ENCODE data around the gene RAPGEF4.
"Not testable (repeated sequence)": the region's sequence is repeated elsewhere in the genome, so short reads cannot be mapped to it uniquely, and the experiment has no call there.

RAPGEF4 gene

GRCh38 chr2:172726172-172726735, 9.4 kb upstream of the RAPGEF4 start:
- no peak for DNase-seq (ENCODE audit: low spot score)

DNA sequence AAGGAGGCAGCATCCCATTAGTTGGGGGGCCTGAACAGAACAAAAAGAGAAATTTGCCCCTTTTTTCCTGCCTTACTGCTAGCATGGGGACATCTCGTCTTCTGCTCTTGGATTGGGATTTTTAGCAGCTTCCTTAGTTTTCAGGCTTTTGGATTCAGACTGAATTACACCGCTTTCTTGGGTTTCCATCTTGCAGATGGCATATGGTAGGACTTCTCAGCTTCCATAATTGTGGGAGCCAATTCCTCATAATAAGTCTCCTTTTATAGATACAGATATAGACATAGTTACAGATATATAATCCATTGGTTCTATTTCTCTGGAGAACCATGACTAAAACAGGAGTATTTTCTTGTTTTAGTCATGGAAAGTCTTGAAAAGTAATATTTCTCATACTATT, 5.2 kb upstream of the RAPGEF4 start:
- DNase-seq (ENCODE audit: low spot score) = no peak

- no peak for DNase-seq (ENCODE audit: low spot score)
Observed at GRCh38 chr2:172734711-172735581, 699 bp upstream of the RAPGEF4 start.

GRCh38 chr2:172736424-172737174, 954 bp downstream of the RAPGEF4 start:
- no peak for DNase-seq (ENCODE audit: low spot score)

GRCh38 chr2:172739661-172740266, 4.1 kb downstream of the RAPGEF4 start:
- no peak for DNase-seq (ENCODE audit: low spot score)

- DNase-seq (ENCODE audit: low spot score) = no peak
Observed at GRCh38 chr2:172740856-172741255, 5.2 kb downstream of the RAPGEF4 start.

- DNase-seq (ENCODE audit: low spot score) = no peak
Observed at GRCh38 chr2:172742931-172743540, 7.4 kb downstream of the RAPGEF4 start.

DNA sequence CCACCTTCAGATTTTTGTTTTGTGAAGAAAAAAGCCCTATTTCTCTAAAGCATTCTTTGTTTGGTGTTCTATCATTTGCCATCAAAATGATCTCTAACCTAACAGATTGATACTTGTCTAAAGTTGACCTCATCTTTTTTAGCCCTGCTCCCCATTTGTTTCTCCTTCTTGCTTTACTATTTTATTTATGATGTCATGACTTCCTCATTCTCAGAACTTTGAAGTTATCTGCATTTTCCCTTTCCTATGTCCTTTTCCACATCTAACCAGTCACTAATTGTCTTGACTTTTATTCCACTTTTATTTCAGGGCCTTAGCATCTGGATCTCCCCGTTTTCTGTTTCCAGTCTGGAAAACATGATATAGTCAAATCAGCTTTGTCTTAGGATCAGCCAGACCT, 8.3 kb downstream of the RAPGEF4 start:
- no peak for DNase-seq (ENCODE audit: low spot score)

DNA sequence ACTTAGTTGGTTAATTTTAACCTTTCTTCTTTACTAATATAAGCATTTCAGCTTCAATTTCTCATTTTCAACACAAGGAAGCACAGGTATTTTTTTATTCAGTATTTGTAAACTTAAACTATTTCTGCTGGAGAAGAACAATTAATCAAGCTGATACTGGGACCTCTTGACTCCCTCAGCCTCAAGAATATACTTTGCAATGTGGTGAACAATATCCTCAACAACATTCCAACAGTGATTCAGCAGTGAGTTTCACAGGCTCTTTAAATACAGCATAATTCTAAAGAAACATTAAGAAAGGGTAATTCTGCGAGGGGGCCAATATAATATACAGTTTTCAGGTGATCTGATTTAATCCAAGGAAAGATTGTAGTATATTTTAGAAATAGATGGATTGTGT, 10.0 kb downstream of the RAPGEF4 start:
- DNase-seq (ENCODE audit: low spot score) = no peak

- DNase-seq (ENCODE audit: low spot score) = not testable (repeated sequence)
Observed at GRCh38 chr2:172748543-172748942, 12.9 kb downstream of the RAPGEF4 start.

GRCh38 chr2:172749388-172749787, 13.7 kb downstream of the RAPGEF4 start:
- no peak for DNase-seq (ENCODE audit: low spot score)

- no peak for DNase-seq (ENCODE audit: low spot score)
Observed at GRCh38 chr2:172751564-172751963, 15.9 kb downstream of the RAPGEF4 start.

DNA sequence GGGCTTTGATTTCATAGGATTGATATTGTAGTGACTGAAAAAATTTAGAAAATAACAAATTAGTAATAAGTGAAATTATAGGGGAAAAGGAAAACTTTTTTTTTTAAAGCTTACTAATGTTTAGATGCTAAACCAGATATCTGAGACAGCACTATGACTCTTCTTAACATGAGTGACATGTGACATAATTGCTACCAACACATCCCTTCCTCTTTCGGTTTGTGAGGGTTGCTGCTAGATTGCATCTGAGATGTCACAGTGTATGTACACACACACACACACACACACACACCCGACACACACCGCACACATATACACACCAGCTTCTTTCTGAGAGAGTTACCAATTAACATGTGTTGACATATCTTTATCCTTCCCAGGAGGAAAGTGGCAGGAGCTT, 18.0 kb downstream of the RAPGEF4 start:
- DNase-seq (ENCODE audit: low spot score) = no peak

DNA sequence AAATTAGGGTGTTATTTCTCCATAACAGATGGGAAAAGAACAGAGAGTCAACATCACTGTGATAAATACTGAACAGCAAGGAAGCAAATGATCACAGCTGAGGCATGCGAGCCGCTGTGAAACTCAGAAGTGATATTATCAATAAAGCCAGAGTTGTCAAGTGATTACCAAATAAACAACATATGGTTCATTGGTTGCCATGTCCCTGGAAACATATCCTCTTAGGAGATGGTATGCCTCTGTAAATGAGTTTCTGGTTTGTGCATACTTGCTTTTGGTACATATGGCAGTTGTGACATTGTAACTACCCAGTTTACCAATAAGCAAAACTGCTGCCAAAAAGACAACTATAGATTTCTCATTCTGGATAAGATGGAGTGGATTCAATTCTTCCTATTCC, 23.8 kb downstream of the RAPGEF4 start:
- no peak for DNase-seq (ENCODE audit: low spot score)

GRCh38 chr2:172761306-172761705, 25.7 kb downstream of the RAPGEF4 start:
- DNase-seq (ENCODE audit: low spot score) = no peak

DNA sequence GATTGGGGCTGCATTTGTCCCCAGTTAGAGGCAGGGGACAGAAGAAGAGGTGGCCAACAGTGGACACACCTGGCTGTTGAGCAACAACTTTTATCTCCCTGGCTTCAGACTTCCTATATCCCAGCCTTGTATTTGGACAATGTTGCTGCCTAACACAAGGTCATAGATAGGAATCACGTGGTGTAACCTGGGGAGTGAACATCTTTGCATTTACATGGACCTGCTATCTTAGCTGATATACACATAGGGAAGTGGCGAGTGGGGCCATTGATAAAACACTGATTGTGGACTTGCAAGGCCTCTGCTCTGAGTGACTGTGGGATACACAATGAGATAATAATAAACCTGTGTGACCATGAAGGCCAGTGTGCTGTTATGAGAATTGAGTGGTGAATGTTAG, 26.9 kb downstream of the RAPGEF4 start:
- DNase-seq (ENCODE audit: low spot score) = no peak

DNA sequence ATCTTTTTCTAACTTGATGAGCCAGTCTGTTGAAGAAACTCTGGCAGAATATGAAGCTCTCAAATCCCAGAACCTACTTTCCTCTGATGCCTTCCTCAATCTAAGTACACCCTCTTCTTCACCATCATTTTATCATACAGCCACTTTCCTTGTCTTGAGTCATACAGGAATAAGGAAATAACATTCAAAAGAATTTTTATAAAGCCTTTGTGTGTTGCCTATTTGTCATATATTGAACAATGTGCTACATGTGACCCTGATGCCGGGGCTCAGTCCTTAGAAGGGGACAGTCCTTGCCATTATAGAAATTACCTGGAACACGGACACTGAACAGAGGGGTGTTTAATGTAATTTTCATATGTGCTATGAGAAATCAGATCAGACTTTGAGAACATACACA, 27.4 kb downstream of the RAPGEF4 start:
- DNase-seq (ENCODE audit: low spot score) = no peak

GRCh38 chr2:172765662-172766061, 30.0 kb downstream of the RAPGEF4 start:
- no peak for DNase-seq (ENCODE audit: low spot score)

DNA sequence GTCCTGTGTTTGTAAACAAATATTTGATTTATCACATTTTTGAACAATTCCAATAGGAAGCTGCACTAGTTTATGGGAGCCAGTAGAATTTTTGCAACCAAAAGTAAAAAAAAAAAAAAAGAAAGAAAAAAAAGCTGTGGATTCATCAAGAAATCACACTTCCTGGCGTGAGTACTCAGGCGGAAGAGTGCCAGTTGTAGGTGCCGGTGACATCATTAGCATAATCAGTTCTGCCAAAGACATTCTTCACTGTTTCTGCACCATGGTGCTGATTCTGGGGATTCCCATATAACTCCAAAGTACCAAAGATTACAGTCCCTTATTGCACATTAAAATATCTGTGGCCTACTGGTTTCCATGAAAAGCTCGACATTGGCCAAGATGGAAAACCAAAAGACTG, 32.8 kb downstream of the RAPGEF4 start:
- DNase-seq (ENCODE audit: low spot score) = no peak

- DNase-seq (ENCODE audit: low spot score) = no peak
Observed at GRCh38 chr2:172769879-172770278, 34.2 kb downstream of the RAPGEF4 start.

- no peak for DNase-seq (ENCODE audit: low spot score)
Observed at GRCh38 chr2:172770887-172771286, 35.2 kb downstream of the RAPGEF4 start.

DNA sequence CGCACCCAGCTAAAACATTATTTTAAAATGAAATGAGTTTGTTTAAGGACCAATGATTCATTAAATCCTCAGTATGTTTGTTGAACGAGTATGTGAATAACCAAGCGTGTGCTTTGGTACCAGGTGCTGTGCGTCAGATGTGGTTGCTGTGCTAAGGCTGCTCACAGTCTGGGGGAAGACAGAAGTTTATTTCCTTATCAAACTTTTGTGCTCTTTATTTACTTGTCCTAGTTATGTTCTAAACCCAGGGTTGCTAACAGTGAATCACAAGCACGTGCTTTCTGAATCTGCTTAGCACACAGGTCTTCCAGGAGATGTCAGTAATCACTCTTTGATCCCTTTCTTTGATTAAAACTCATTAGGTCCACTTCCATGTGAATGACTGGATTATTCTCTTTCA, 37.0 kb downstream of the RAPGEF4 start:
- no peak for DNase-seq (ENCODE audit: low spot score)

Measured in globus pallidus (tissue), 1 donor.